OCI-LY1 (cell line): ENCODE measurements around the gene SLC37A1.

Experiments
- H2AFZ ChIP-seq: fragments of 200-600 bp; sonication (generic), shearing (Covaris generic); 2 replicates; pipeline ENCODE4 v1.6.0; 2014; ENCODE audit warnings: antibody characterized with exemption, mild to moderate bottlenecking, low read length
- H3F3A ChIP-seq: fragments of 200-600 bp; sonication (generic), shearing (Covaris generic); 2 replicates; pipeline ENCODE4 v1.6.0; 2014; ENCODE audit warnings: mild to moderate bottlenecking, antibody characterized with exemption, low read length, moderate library complexity; ENCODE audit not compliant: insufficient read depth
- H3K27ac ChIP-seq: fragments of 200-600 bp; sonication (generic); 2 replicates; pipeline ENCODE4 v1.5.1; 2014; ENCODE audit warnings: low read length, mixed run types, mild to moderate bottlenecking, low read depth; ENCODE audit not compliant: poor library complexity, severe bottlenecking
- H3K27me3 ChIP-seq: fragments of 200-600 bp; sonication (generic); 2 replicates; pipeline ENCODE4 v1.6.0; 2014; ENCODE audit warnings: antibody characterized with exemption, mild to moderate bottlenecking, low read length, moderate library complexity; ENCODE audit not compliant: insufficient read depth
- H3K36me3 ChIP-seq: fragments of 200-600 bp; sonication (generic); 2 replicates; pipeline ENCODE4 v1.6.1; 2014; ENCODE audit warnings: mild to moderate bottlenecking, antibody characterized with exemption, low read length, moderate library complexity, mixed read lengths; ENCODE audit not compliant: insufficient read depth
- H3K4me1 ChIP-seq: fragments of 200-600 bp; sonication (generic); 2 replicates; pipeline ENCODE4 v1.5.1; 2014; ENCODE audit warnings: mild to moderate bottlenecking, low read length, moderate library complexity; ENCODE audit not compliant: insufficient read depth, severe bottlenecking
- H3K4me2 ChIP-seq: fragments of 200-600 bp; sonication (generic), shearing (Covaris generic); 2 replicates; pipeline ENCODE4 v1.6.1; 2014; ENCODE audit warnings: low read length
- H3K4me3 ChIP-seq: fragments of 200-600 bp; sonication (generic); 2 replicates; pipeline ENCODE4 v1.5.1; 2014; ENCODE audit warnings: low read length, low read depth, mild to moderate bottlenecking, mixed read lengths; ENCODE audit not compliant: poor library complexity, severe bottlenecking
- H3K79me2 ChIP-seq: fragments of 200-600 bp; shearing (Covaris generic); 2 replicates; pipeline ENCODE4 v1.6.1; 2016; ENCODE audit warnings: mixed run types, low read length, mixed read lengths; ENCODE audit not compliant: insufficient read depth
- H3K9ac ChIP-seq: fragments of 200-600 bp; sonication (generic), shearing (Covaris generic); 2 replicates; pipeline ENCODE4 v1.6.1; 2014; ENCODE audit warnings: mild to moderate bottlenecking, low read length, mixed read lengths
- H3K9me2 ChIP-seq: fragments of 200-600 bp; sonication (generic), shearing (Covaris generic); 2 replicates; pipeline ENCODE4 v1.6.1; 2014; ENCODE audit warnings: low read depth, mild to moderate bottlenecking, low read length, mixed read lengths
- H3K9me3 ChIP-seq: fragments of 200-600 bp; shearing (Covaris generic); 2 replicates; pipeline ENCODE4 v1.6.1; 2014; ENCODE audit warnings: low read length, mixed read lengths
- H4K20me1 ChIP-seq: fragments of 200-600 bp; sonication (generic), shearing (Covaris generic); 2 replicates; pipeline ENCODE4 v1.6.0; 2016; ENCODE audit warnings: mild to moderate bottlenecking, low read length; ENCODE audit not compliant: insufficient read depth
- EZH2 ChIP-seq: fragments of 200-600 bp; sonication (generic), shearing (Covaris generic); IDR thresholded peaks from 2 replicates; pipeline ENCODE4 v1.8.0; 2017; ENCODE audit warnings: borderline replicate concordance, mixed run types, mild to moderate bottlenecking, antibody characterized with exemption, low read length, moderate library complexity, mixed read lengths
- TF ChIP-seq, protein P1 (sequence below): fragments of 200-600 bp; sonication (generic), shearing (Covaris generic); IDR thresholded peaks from 2 replicates; pipeline ENCODE4 v1.5.1; 2017; ENCODE audit warnings: mild to moderate bottlenecking, antibody characterized with exemption, low read length, moderate library complexity, mixed read lengths

Gene SLC37A1

DNA sequence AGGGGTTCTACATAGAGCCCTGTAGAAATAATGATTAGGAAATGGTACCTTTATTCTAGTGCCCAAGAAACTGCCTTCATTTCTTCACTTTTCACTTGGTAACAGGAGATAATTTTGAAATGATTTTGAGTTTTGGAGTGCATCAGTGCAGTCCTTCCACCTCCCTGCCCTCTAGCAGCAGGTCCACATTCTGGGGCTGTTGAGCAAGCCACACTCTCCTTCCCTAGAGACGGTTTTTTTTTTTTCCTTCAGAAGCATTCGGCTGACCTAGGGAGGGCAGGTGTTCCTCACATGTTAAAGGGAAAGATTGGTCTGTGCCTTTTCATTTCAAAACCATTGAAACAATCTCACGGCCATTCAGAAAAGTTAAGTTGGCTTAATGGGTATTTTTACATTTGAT lies 39.8 kb downstream of the SLC37A1 start:
- Histone ChIP-seq H4K20me1 (no peaks in the 10 kb centered on the region), H3K27ac (no peak overlapping the region), H3K9ac (no peak overlapping the region), H3K4me1 (peaks cover 15% of the 10 kb centered on the region), H3K27me3 (no peaks in the 10 kb centered on the region), H3F3A (no peaks in the 10 kb centered on the region), H3K9me3 (no peaks in the 10 kb centered on the region), H3K9me2 (no peaks in the 10 kb centered on the region), H3K4me2 (no peak overlapping the region), H2AFZ (no peak overlapping the region), H3K36me3 (peaks cover 17% of the 10 kb centered on the region; the same call in 1 of the 2 replicates), H3K4me3 (no peak overlapping the region), H3K79me2 (no peaks in the 10 kb centered on the region)
- TF ChIP-seq, protein P1, sequence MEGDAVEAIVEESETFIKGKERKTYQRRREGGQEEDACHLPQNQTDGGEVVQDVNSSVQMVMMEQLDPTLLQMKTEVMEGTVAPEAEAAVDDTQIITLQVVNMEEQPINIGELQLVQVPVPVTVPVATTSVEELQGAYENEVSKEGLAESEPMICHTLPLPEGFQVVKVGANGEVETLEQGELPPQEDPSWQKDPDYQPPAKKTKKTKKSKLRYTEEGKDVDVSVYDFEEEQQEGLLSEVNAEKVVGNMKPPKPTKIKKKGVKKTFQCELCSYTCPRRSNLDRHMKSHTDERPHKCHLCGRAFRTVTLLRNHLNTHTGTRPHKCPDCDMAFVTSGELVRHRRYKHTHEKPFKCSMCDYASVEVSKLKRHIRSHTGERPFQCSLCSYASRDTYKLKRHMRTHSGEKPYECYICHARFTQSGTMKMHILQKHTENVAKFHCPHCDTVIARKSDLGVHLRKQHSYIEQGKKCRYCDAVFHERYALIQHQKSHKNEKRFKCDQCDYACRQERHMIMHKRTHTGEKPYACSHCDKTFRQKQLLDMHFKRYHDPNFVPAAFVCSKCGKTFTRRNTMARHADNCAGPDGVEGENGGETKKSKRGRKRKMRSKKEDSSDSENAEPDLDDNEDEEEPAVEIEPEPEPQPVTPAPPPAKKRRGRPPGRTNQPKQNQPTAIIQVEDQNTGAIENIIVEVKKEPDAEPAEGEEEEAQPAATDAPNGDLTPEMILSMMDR = no peak
- TF ChIP-seq EZH2 = no peak

DNA sequence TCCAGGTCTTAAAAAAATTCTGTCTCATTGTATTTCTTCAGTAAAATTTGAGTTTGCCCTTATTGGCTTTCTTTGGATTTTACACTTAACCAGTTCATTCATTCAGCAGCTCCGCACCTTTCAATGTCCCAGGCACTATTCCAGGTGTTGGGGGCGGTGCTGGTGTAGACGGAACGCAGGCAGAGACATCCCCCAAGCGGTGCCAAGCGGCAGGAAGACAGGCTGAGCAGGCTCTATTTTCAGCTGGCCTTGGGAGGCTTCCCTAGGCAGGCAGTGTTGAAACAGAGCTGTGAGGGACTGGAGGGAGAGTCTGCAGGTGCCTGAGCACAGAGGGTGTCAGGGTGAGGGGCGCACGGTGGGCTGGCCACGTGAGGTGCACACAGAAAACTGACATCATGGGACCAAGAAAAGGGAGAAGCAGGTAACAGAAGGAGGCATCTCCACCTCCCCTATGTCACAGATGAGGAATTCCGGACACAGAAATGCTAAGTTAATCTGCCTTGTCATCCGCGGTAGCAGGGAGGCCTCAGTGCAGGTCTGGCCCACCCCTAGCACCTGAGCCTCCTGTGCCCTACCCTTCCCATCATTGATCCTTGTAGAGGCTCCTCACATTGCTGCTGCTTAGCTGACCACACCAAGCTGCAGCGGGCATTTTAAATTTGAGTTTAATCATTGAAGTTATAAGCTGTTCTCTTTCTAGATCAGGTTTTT lies 40.8 kb downstream of the SLC37A1 start:
- Histone ChIP-seq H3K4me3 (no peak overlapping the region), H4K20me1 (no peaks in the 10 kb centered on the region), H3K9ac (no peak overlapping the region), H3K4me2 (no peak overlapping the region), H3K36me3 (0 out of 2 replicates have a peak, but pooled peaks cover 7% of the 10 kb centered on the region), H3K79me2 (no peaks in the 10 kb centered on the region), H3K27me3 (no peaks in the 10 kb centered on the region), H3K9me3 (no peaks in the 10 kb centered on the region), H3K9me2 (no peaks in the 10 kb centered on the region), H3K4me1 (peaks cover 15% of the 10 kb centered on the region), H2AFZ (no peak overlapping the region), H3F3A (no peaks in the 10 kb centered on the region), H3K27ac (no peak overlapping the region)
- TF ChIP-seq EZH2 = no peak
- TF ChIP-seq, protein P1 = no peak

DNA sequence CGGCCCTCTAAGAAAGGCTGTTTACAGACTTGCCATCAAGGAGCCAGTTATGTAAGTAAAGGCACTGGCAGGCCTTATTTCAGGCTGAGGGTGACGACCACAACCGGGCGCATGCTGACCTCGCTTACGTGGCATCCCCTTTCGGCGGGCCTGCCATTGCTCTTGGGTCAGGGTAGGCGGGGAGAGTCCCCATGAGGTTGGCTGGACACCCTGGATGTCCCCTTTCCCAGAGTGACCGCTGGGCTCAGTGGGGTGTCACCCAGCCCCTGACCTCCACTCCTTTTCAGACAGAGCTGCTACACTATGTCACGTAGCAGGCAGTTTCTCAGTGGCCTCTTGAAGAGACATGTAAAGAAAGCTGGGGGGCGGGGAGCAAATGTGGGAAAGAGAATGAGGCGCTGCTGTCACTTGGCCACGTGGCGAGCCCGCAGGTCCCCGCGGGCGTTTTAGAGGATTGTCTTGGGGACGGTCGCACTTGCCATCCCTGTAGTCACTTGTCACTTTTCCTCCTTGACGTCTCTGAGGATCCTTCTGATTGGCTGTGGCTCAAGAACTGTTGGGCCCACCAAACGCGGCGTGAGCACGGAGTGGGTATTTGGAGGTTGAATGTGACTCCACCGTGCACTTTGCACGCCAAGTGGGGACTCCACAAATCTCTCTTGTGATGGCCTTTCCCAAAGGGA lies 42.2 kb downstream of the SLC37A1 start:
- Histone ChIP-seq H3K27me3 (no peaks in the 10 kb centered on the region), H3K27ac (peak overlapping the region; percentile 62), H4K20me1 (no peaks in the 10 kb centered on the region), H3K9ac (no peak overlapping the region), H3K9me3 (no peaks in the 10 kb centered on the region), H3K36me3 (no peaks in the 10 kb centered on the region; the same call in 1 of the 2 replicates), H3K9me2 (no peaks in the 10 kb centered on the region), H3K4me3 (no peak overlapping the region), H2AFZ (no peak overlapping the region), H3K79me2 (no peaks in the 10 kb centered on the region), H3K4me1 (peaks cover 25% of the 10 kb centered on the region), H3K4me2 (no peak overlapping the region), H3F3A (no peaks in the 10 kb centered on the region)
- TF ChIP-seq, protein P1 = no peak
- TF ChIP-seq EZH2 = no peak
